ENCODE results near the gene MAP4K4.
A peak's percentile ranks its signal among the peaks of the same experiment; 100 is the strongest.

Gene MAP4K4

GRCh38 chr2:101801496-101801895 lies 104.0 kb downstream of the MAP4K4 start:
- DNase-seq (ENCODE audit: low read depth, low spot score) = no peak
- no peak overlapping the region for H3K4me3 ChIP-seq (ENCODE audit: low read length)

GRCh38 chr2:101802329-101802728 lies 104.8 kb downstream of the MAP4K4 start:
- H3K4me3 ChIP-seq (ENCODE audit: low read length) = no peak overlapping the region
- DNase-seq (ENCODE audit: low read depth, low spot score) = no peak

- H3K4me3 ChIP-seq (ENCODE audit: low read length) = no peak overlapping the region
- no peak for DNase-seq (ENCODE audit: low read depth, low spot score)
These were observed 105.6 kb downstream of the MAP4K4 start for GRCh38 chr2:101803128-101803527.

GRCh38 chr2:101803945-101804696 lies 106.6 kb downstream of the MAP4K4 start:
- H3K4me3 ChIP-seq (ENCODE audit: low read length) = no peak overlapping the region
- DNase-seq (ENCODE audit: low read depth, low spot score) = no peak

GRCh38 chr2:101805152-101806088 lies 107.9 kb downstream of the MAP4K4 start:
- H3K4me3 ChIP-seq (ENCODE audit: low read length) = no peak overlapping the region
- DNase-seq (ENCODE audit: low read depth, low spot score) = no peak

GRCh38 chr2:101806123-101806522 lies 108.6 kb downstream of the MAP4K4 start:
- DNase-seq (ENCODE audit: low read depth, low spot score) = peak; percentile 47
- no peak overlapping the region for H3K4me3 ChIP-seq (ENCODE audit: low read length)

GRCh38 chr2:101806701-101807100 lies 109.2 kb downstream of the MAP4K4 start:
- no peak overlapping the region for H3K4me3 ChIP-seq (ENCODE audit: low read length)
- no peak for DNase-seq (ENCODE audit: low read depth, low spot score)

- DNase-seq (ENCODE audit: low read depth, low spot score) = no peak
- no peak overlapping the region for H3K4me3 ChIP-seq (ENCODE audit: low read length)
These were observed 109.7 kb downstream of the MAP4K4 start for GRCh38 chr2:101807242-101807641.

- DNase-seq (ENCODE audit: low read depth, low spot score) = no peak
- no peak overlapping the region for H3K4me3 ChIP-seq (ENCODE audit: low read length)
These were observed 110.6 kb downstream of the MAP4K4 start for GRCh38 chr2:101808006-101808562.

GRCh38 chr2:101809698-101810097 lies 112.2 kb downstream of the MAP4K4 start:
- DNase-seq (ENCODE audit: low read depth, low spot score) = no peak

GRCh38 chr2:101811226-101812015 lies 113.9 kb downstream of the MAP4K4 start:
- no peak overlapping the region for H3K4me3 ChIP-seq (ENCODE audit: low read length)
- DNase-seq (ENCODE audit: low read depth, low spot score) = no peak

More at GRCh38 chr2:101809698-101810097, 112.2 kb downstream of the MAP4K4 start:
- H3K4me3 ChIP-seq (ENCODE audit: low read length) = no peak overlapping the region

- no peak for DNase-seq (ENCODE audit: low read depth, low spot score)
- H3K4me3 ChIP-seq (ENCODE audit: low read length) = no peak overlapping the region
These were observed 114.7 kb downstream of the MAP4K4 start for GRCh38 chr2:101812226-101812625.

- DNase-seq (ENCODE audit: low read depth, low spot score) = no peak
- H3K4me3 ChIP-seq (ENCODE audit: low read length) = no peak overlapping the region
These were observed 117.2 kb downstream of the MAP4K4 start for GRCh38 chr2:101814752-101815151.

- DNase-seq (ENCODE audit: low read depth, low spot score) = no peak
- H3K4me3 ChIP-seq (ENCODE audit: low read length) = no peak overlapping the region
These were observed 117.6 kb downstream of the MAP4K4 start for GRCh38 chr2:101815154-101815553.

GRCh38 chr2:101815739-101816391 lies 118.4 kb downstream of the MAP4K4 start:
- no peak for DNase-seq (ENCODE audit: low read depth, low spot score)
- H3K4me3 ChIP-seq (ENCODE audit: low read length) = no peak overlapping the region

- no peak overlapping the region for H3K4me3 ChIP-seq (ENCODE audit: low read length)
- DNase-seq (ENCODE audit: low read depth, low spot score) = no peak
These were observed 119.1 kb downstream of the MAP4K4 start for GRCh38 chr2:101816598-101816997.

GRCh38 chr2:101817481-101817880 lies 120.0 kb downstream of the MAP4K4 start:
- no peak for DNase-seq (ENCODE audit: low read depth, low spot score)
- H3K4me3 ChIP-seq (ENCODE audit: low read length) = no peak overlapping the region

GRCh38 chr2:101818531-101819451 lies 121.3 kb downstream of the MAP4K4 start:
- H3K4me3 ChIP-seq (ENCODE audit: low read length) = no peak overlapping the region
- no peak for DNase-seq (ENCODE audit: low read depth, low spot score)
